Esophagus squamous epithelium (tissue), 5 donors: Measurements from ENCODE around the gene TANGO6. TPM values are rescaled to one million over a fixed set of nuclear protein-coding genes. Genes with fewer than 3 reads are reported as not detected.
A peak's percentile ranks its signal among the peaks of the same experiment; 100 is the strongest.

Experiments
- DNase-seq: peaks from one replicate; lab custom pipeline; 2025; lab: John Stamatoyannopoulos, UW
- H3K27ac ChIP-seq, 4 donors: fragments of 200-600 bp; sonication (generic); one replicate each; pipeline ENCODE4 v1.5.1; 2016 to 2019; ENCODE audit warnings: mild to moderate bottlenecking in 1 of 4
- H3K27me3 ChIP-seq, 4 donors: fragments of 200-600 bp; sonication (generic); 1 replicate in 3 of 4; 2 replicates in 1 of 4; pipeline versions ENCODE4 v1.5.1 to v1.6.0; 2017 to 2021; ENCODE audit warnings: antibody characterized with exemption in 1 of 4
- H3K36me3 ChIP-seq, 3 donors: fragments of 200-600 bp; sonication (generic); one replicate each; pipeline ENCODE4 v1.5.1; 2016 to 2019
- H3K4me1 ChIP-seq, 3 donors: fragments of 200-600 bp; sonication (generic); one replicate each; pipeline ENCODE4 v1.5.1; 2017 to 2019
- H3K4me3 ChIP-seq, 4 donors: fragments of 200-600 bp; sonication (generic); 1 replicate in 3 of 4; 2 replicates in 1 of 4; pipeline ENCODE4 v1.5.1; 2016 to 2019; ENCODE audit warnings: mild to moderate bottlenecking in 2 of 4, moderate library complexity in 1 of 4
- H3K9me3 ChIP-seq, 3 donors: fragments of 200-600 bp; sonication (generic); one replicate each; pipeline ENCODE4 v1.5.1; 2016 to 2019
- POLR2A ChIP-seq, 4 donors: fragments of 450-650 bp; IDR thresholded peaks; one replicate each; pipeline ENCODE4 v1.6.1; 2017; ENCODE audit warnings: antibody characterized with exemption in 4 of 4, mild to moderate bottlenecking in 4 of 4, moderate library complexity in 3 of 4
- WGBS, 2 donors: methylation state at CpG; one replicate each; pipeline ENCODE4 v1.1.5; 2018; 5-methylcytosine and 5-hydroxymethylcytosine counted together
- intact Hi-C: fragments of 100-400 bp; cut with DNase I; formaldehyde crosslinking; loops from one replicate; pipeline ENCODE4 v1.15.0; 2022
- total RNA-seq, 4 donors: library from RNA; depleted of rRNA; stranded (reverse); fragments of >200 nt; gene quantifications; one replicate each; pipeline ENCODE4 v1.1.0, GENCODE V29; 2016
- TF ChIP-seq, protein P1 (sequence below), 6 experiments: fragments of 450-650 bp in 4 of 6; fragments of 200-600 bp in 2 of 6; sonication (generic) in 2 of 6; IDR thresholded peaks; one replicate each; pipeline ENCODE4 v1.5.1; 2016 to 2019; ENCODE audit warnings: antibody characterized with exemption in 6 of 6, mild to moderate bottlenecking in 4 of 6, moderate library complexity in 4 of 6
- donor health status: DM: yes; HTN: yes; CAD: no.

TANGO6 gene
- total RNA-seq, 4 donors from 2014 or later: 5.5 to 15.8 (median 10.1) TPM

- DNase-seq: no peak
- intact Hi-C loops: loop anchor here (10.0 kb wide), 1 partner anchor 111 kb away; the partner anchor contains the start of gene HAS3
- H3K36me3 ChIP-seq: no peaks in the 10 kb centered on the region
- TF ChIP-seq, protein P1, sequence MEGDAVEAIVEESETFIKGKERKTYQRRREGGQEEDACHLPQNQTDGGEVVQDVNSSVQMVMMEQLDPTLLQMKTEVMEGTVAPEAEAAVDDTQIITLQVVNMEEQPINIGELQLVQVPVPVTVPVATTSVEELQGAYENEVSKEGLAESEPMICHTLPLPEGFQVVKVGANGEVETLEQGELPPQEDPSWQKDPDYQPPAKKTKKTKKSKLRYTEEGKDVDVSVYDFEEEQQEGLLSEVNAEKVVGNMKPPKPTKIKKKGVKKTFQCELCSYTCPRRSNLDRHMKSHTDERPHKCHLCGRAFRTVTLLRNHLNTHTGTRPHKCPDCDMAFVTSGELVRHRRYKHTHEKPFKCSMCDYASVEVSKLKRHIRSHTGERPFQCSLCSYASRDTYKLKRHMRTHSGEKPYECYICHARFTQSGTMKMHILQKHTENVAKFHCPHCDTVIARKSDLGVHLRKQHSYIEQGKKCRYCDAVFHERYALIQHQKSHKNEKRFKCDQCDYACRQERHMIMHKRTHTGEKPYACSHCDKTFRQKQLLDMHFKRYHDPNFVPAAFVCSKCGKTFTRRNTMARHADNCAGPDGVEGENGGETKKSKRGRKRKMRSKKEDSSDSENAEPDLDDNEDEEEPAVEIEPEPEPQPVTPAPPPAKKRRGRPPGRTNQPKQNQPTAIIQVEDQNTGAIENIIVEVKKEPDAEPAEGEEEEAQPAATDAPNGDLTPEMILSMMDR (IDR thresholded peaks at IDR 0.05): no peak
- TF ChIP-seq POLR2A (IDR thresholded peaks at IDR 0.05): no peak
- no peaks in the 10 kb centered on the region for H3K9me3 ChIP-seq
- no peaks in the 10 kb centered on the region for H3K27me3 ChIP-seq
- H3K4me3 ChIP-seq: no peak overlapping the region
- WGBS, 2 donors: 66 to 70% methylated on average over 3 of the region's 3 CpGs
- peak overlapping the region; percentile 2 to 61 (median 36) for H3K27ac ChIP-seq
- peaks cover 0 to 58% (median 30%) of the 10 kb centered on the region in 3 donors for H3K4me1 ChIP-seq
Measured at GRCh38 chr16:68993456-68993855, 150.1 kb downstream of the TANGO6 start.

DNA sequence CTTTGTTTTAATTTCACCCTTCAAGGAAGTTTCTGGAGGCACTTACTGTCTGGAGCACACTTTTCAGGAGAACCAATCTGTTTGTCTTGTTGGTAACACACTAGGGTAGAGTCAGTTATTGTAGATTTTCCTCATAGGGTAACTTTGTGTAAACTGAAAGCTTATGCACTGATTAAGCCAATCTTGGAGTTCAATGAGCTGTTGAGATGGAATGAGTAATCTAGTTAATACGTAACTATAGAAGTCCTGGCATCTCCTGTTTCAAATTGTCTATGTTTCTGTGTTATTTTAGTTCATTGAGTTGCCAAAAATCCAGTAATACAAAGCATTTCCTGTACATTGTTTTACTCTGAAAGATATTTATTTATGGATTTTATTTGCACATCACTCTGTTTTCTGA is 150.6 kb downstream of the TANGO6 start:
- no peak for DNase-seq
- TF ChIP-seq, protein P1 (IDR thresholded peaks at IDR 0.05): no peak
- TF ChIP-seq POLR2A (IDR thresholded peaks at IDR 0.05): no peak
- Histone ChIP-seq H3K4me3 (no peak overlapping the region), H3K4me1 (peaks cover 0 to 58% (median 31%) of the 10 kb centered on the region in 3 donors), H3K36me3 (no peaks in the 10 kb centered on the region), H3K27ac (peak overlapping the region; percentile 2 to 61 (median 56)), H3K27me3 (no peaks in the 10 kb centered on the region), H3K9me3 (no peaks in the 10 kb centered on the region)
- intact Hi-C loops: loop anchor here (10.0 kb wide), 1 partner anchor 111 kb away; the partner anchor contains the start of gene HAS3
- 12 to 48% methylated on average over 1 of the region's 1 CpG for WGBS, 2 donors

GRCh38 chr16:68994324-68994723 is 151.0 kb downstream of the TANGO6 start:
- Histone ChIP-seq H3K9me3 (no peaks in the 10 kb centered on the region), H3K27ac (peak overlapping the region; percentile 2 to 61 (median 56)), H3K27me3 (no peaks in the 10 kb centered on the region), H3K36me3 (no peaks in the 10 kb centered on the region), H3K4me3 (no peak overlapping the region), H3K4me1 (peaks cover 0 to 58% (median 35%) of the 10 kb centered on the region in 3 donors)
- intact Hi-C loops: loop anchor here (10.0 kb wide), 1 partner anchor 110 kb away; the partner anchor contains the start of gene HAS3
- no peak for DNase-seq
- 93 to 100% methylated on average over 1 of the region's 1 CpG for WGBS, 2 donors
- TF ChIP-seq, protein P1 (IDR thresholded peaks at IDR 0.05): no peak
- TF ChIP-seq POLR2A (IDR thresholded peaks at IDR 0.05): no peak

DNA sequence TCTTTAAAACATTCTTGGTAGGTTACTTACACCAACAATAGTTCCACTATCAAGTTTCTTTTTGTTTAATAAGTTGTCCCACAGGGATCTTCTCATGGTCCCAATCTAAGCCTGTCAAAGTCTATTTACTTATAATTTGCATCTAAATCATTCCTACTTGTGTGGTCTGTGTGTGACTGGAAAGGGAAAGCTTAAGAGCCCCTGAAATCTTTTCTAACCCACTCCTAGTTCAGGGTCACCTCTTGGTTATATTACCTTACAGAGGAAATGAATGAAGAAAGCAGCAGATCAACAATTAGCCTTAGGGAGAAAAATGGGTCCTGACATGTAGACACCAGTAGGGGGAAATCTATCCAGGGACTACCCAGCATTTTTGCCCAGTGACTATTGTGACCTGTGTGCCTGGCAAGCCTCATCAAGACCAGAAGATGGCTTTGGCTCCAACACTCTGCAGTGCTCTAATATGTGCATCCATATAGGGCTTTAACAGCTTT is 151.7 kb downstream of the TANGO6 start:
- DNase-seq: no peak
- peak overlapping the region; percentile 49 to 61 (median 56) for H3K27ac ChIP-seq
- intact Hi-C loops: loop anchor here (10.0 kb wide), 1 partner anchor 110 kb away; the partner anchor contains the start of gene HAS3
- H3K9me3 ChIP-seq: no peaks in the 10 kb centered on the region
- TF ChIP-seq POLR2A (IDR thresholded peaks at IDR 0.05): no peak
- TF ChIP-seq, protein P1 (IDR thresholded peaks at IDR 0.05): peak in 5 of 6 experiments; percentile 14 to 65 (median 34)
- H3K36me3 ChIP-seq: no peaks in the 10 kb centered on the region
- no peak overlapping the region for H3K4me3 ChIP-seq
- peaks cover 0 to 58% (median 35%) of the 10 kb centered on the region in 3 donors for H3K4me1 ChIP-seq
- H3K27me3 ChIP-seq: no peaks in the 10 kb centered on the region

DNA sequence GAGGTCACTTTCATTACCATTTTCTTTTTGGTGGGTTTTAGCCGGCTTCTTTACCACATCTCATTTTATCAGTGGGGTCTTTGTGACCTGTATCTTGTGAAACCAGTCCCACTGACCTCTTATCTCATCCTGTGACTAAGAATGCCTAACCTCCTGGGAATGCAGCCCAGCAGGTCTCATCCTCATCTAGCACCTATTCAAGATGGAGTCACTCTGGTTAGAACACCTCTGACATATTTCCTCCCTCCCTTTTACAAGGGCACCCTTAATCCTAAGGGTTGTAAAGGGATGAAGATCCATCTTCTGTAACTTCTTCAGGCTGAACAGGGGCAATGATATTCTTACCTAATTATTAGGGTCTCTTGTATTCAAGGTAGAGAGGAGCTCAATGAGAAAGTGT is 154.2 kb downstream of the TANGO6 start:
- 92 to 100% methylated on average over 1 of the region's 1 CpG for WGBS, 2 donors
- H3K36me3 ChIP-seq: peaks cover 0 to under 1% (median 0%) of the 10 kb centered on the region in 3 donors
- no peak overlapping the region for H3K27ac ChIP-seq
- no peak for DNase-seq
- H3K4me3 ChIP-seq: no peak overlapping the region
- intact Hi-C loops: loop anchor here (10.0 kb wide), 1 partner anchor 107 kb away; the partner anchor contains the start of gene HAS3
- H3K27me3 ChIP-seq: no peaks in the 10 kb centered on the region
- no peak for TF ChIP-seq POLR2A (IDR thresholded peaks at IDR 0.05)
- TF ChIP-seq, protein P1 (IDR thresholded peaks at IDR 0.05): no peak
- no peaks in the 10 kb centered on the region for H3K9me3 ChIP-seq
- H3K4me1 ChIP-seq: peaks cover 0 to 44% (median 25%) of the 10 kb centered on the region in 3 donors
